Esophagus (tissue), 2 donors: ENCODE results near the gene GLTP. TPM values are rescaled to one million over a fixed set of nuclear protein-coding genes. Genes with fewer than 3 reads are reported as not detected.
"Not testable (repeated sequence)": the region's sequence is repeated elsewhere in the genome, so short reads cannot be mapped to it uniquely, and the experiment has no call there.

ENCODE experiments used
- H3K27ac ChIP-seq, 2 donors: one replicate each; pipeline ENCODE4 v1.5.1; 2013; ENCODE audit warnings: low read depth in 2 of 2, mild to moderate bottlenecking in 2 of 2, inconsistent platforms in 1 of 2, low read length in 1 of 2, moderate library complexity in 1 of 2
- H3K27me3 ChIP-seq, 2 donors: one replicate each; pipeline ENCODE4 v1.6.1; 2013; ENCODE audit warnings: low read length in 2 of 2, control low read depth in 1 of 2, mild to moderate bottlenecking in 1 of 2; ENCODE audit not compliant: insufficient read depth in 2 of 2, control insufficient read depth in 1 of 2
- H3K36me3 ChIP-seq, 2 donors: one replicate each; pipeline ENCODE4 v1.6.1; 2013; ENCODE audit warnings: low read length in 1 of 2; ENCODE audit not compliant: control insufficient read depth in 2 of 2, insufficient read depth in 2 of 2
- H3K4me1 ChIP-seq, 2 donors: one replicate each; pipeline ENCODE4 v1.6.1; 2013; ENCODE audit warnings: low read length in 1 of 2; ENCODE audit not compliant: control insufficient read depth in 2 of 2, insufficient read depth in 2 of 2
- H3K4me3 ChIP-seq, 2 donors: one replicate each; pipeline ENCODE4 v1.5.1; 2013; ENCODE audit warnings: low read length in 2 of 2, mild to moderate bottlenecking in 2 of 2, low read depth in 1 of 2, moderate library complexity in 1 of 2
- H3K9me3 ChIP-seq, 2 donors: one replicate each; pipeline ENCODE4 v1.6.1; 2013; ENCODE audit warnings: mild to moderate bottlenecking in 2 of 2, low read depth in 1 of 2, low read length in 1 of 2, moderate library complexity in 1 of 2; ENCODE audit not compliant: control insufficient read depth in 2 of 2, insufficient read depth in 1 of 2
- WGBS, 2 donors: extraction: QIAGEN DNeasy Blood & Tissue Kit; methylation state at CpG; one replicate each; pipeline ENCODE4 v1.1.7; 2013; 5-methylcytosine and 5-hydroxymethylcytosine counted together
- polyA plus RNA-seq, 2 donors: library from polyadenylated mRNA; stranded (reverse); fragments of 200-250 nt; gene quantifications; one replicate each; pipeline ENCODE4 v1.2.3, GENCODE V29; 2013
- donor health status: healthy with polysubstance abuse.
- donor health status: Bipolar disorder and iron deficiency.

The GLTP gene
- polyA plus RNA-seq, 2 donors = 270 to 383 TPM

DNA sequence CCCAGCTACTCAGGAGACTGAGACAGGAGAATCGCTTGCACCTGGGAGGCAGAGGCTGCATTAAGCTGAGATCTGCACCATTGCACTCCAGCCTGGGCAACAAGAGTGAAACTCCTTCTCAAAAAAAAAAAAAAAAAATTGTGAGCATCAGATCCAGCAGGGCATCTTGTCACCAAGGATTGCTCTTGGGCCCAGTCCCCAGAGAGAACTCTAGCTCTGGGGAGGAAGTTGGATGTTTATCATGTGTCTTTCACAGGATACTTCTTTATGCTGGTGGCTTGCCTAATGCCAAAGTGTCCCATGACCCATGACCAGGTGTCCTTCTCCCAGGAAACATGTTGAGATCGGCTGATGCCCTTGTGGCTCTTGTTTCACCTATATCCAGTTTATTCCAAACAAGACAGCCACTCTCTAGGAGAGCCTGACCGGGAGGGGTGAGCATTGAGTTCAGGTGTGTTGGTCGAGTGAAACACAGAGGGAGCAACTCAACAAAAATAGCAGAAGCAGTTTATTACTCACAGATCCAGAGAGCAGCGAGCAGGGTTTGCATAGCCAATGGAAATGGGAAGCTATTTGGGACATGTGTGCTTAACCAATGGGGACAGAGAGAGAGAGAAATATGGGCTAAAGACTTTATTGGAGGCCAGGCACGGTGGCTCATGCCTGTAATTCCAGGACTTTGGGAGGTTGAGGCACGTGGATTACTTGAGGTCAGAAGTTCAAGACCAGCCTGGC lies 13.1 kb upstream of the GLTP start:
- Histone ChIP-seq H3K4me3 (no peak overlapping the region), H3K36me3 (no peaks in the 10 kb centered on the region), H3K27ac (peak overlapping the region; percentile 54 to 96), H3K9me3 (no peaks in the 10 kb centered on the region), H3K4me1 (peaks cover 0 to 8% of the 10 kb centered on the region in 2 donors), H3K27me3 (no peaks in the 10 kb centered on the region)
- WGBS, 2 donors = 72 to 77% methylated on average over 7 of the region's 7 CpGs

- H3K36me3 ChIP-seq = no peaks in the 10 kb centered on the region
- no peaks in the 10 kb centered on the region for H3K27me3 ChIP-seq
- no peak overlapping the region for H3K4me3 ChIP-seq
- H3K9me3 ChIP-seq = no peaks in the 10 kb centered on the region
- WGBS, 2 donors = 38 to 56% methylated on average over 4 of the region's 4 CpGs
- H3K4me1 ChIP-seq = peaks cover 0 to 8% of the 10 kb centered on the region in 2 donors
- H3K27ac ChIP-seq = peak overlapping the region; percentile 49 to 96
These were observed 12.4 kb upstream of the GLTP start for GRCh38 chr12:109892748-109893147.

DNA sequence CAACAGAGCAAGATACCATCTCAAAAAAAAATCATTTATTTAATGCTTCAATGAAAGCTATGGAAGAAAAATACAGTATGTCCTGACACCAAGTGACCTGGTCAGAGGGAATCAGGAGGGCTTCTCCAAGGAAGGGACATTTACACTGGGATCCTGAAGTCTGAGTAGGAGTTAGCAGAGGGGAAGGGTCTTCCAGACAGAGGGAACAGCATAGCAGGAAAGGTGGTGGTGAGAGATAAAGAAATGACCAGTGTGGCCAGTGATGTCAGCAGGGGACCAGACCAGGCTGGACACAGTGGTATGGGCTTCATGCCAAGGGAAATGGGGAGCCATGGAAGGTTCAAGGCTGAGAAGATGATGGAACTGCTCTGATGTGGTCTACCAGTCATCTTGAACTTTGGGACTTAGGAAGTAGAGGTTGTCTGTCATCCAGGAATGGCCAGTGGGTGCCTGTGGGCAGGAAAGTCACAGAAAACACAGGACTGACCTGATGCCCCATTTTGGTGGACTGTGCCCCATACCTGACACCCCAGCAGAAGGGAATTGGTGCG lies 11.9 kb upstream of the GLTP start:
- H3K36me3 ChIP-seq = no peaks in the 10 kb centered on the region
- H3K27me3 ChIP-seq = no peaks in the 10 kb centered on the region
- no peak overlapping the region for H3K4me3 ChIP-seq
- peaks cover 0 to 8% of the 10 kb centered on the region in 2 donors for H3K4me1 ChIP-seq
- WGBS, 2 donors = 88 to 96% methylated on average over 1 of the region's 1 CpG
- peak overlapping the region; percentile 49 to 96 for H3K27ac ChIP-seq
- no peaks in the 10 kb centered on the region for H3K9me3 ChIP-seq

- WGBS, 2 donors = 83 to 86% methylated on average over 7 of the region's 7 CpGs
- not testable (repeated sequence) for H3K4me3 ChIP-seq, H3K36me3 ChIP-seq, H3K4me1 ChIP-seq, H3K9me3 ChIP-seq, H3K27me3 ChIP-seq
- H3K27ac ChIP-seq = peak overlapping the region in 1 of 2 donors; percentile 63
These were observed 11.4 kb upstream of the GLTP start for GRCh38 chr12:109891731-109892130.

GRCh38 chr12:109890620-109891170 lies 10.4 kb upstream of the GLTP start:
- 79 to 80% methylated on average over 13 of the region's 13 CpGs for WGBS, 2 donors
- H3K4me1 ChIP-seq = peaks cover 0 to 8% of the 10 kb centered on the region in 2 donors
- H3K4me3 ChIP-seq = no peak overlapping the region
- no peaks in the 10 kb centered on the region for H3K36me3 ChIP-seq
- H3K9me3 ChIP-seq = no peaks in the 10 kb centered on the region
- peak overlapping the region in 1 of 2 donors; percentile 78 for H3K27ac ChIP-seq
- no peaks in the 10 kb centered on the region for H3K27me3 ChIP-seq

DNA sequence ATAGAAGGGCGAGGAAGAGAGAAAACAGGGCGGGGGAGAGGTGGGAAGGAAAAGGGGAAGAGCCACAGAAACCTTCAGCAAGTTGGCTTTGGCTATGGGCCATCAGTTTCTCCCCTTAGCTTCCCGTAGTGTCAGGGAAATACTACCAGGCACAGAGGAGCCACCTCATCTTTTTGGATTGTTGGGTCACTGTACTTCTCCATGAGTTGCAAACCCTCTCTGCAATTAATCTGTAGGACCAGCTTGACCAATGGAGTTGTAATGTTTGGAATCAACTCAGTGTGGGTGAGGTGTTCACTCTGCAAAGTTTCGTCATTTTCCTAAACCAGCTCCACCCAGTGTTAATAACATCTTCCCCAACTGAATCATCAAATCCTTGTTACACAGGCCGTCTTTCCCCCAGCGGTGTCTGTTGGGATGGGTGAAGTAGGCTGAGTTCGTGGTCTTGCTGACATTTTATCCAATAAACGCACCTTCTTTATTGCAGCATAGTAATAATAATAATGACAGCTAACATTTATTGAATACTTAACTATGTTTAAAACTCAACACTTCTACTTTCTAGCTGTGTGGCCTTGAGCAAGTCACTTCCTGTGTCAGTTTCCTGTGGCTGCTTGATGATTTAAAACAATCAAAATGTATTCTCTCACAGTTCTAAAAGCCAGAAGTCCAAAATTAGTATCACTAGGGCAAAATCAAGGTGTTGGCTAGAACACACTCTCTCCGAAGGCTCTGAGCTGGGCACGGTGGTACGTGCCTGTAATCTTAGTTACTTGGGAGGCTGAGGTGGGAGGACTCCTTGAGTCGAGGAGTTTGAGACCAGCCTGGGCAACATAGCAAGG lies 8.1 kb upstream of the GLTP start:
- 48 to 53% methylated on average over 12 of the region's 12 CpGs for WGBS, 2 donors

DNA sequence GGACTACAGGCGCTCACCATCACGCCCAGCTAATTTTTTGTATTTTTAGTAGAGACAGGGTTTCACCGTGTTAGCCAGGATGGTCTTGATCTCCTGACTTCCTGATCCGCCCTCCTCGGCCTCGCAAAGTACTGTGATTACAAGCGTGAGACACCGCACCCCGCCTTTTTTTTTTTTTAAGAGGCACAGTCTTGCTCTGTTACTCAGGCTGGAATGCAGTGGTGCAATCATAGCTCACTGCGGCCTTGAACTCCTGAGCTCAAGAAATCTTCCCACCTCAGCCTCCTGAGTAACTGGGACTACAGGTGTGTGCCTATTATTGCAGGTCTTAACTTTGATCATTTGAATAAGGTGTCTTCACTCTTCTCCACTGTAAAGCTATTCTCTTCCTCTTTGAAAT lies 5.3 kb upstream of the GLTP start:
- no peaks in the 10 kb centered on the region for H3K9me3 ChIP-seq
- peaks cover 0 to 7% of the 10 kb centered on the region in 2 donors for H3K4me1 ChIP-seq
- peak overlapping the region; percentile 58 to 90 for H3K27ac ChIP-seq
- H3K36me3 ChIP-seq = no peaks in the 10 kb centered on the region
- H3K27me3 ChIP-seq = no peaks in the 10 kb centered on the region
- WGBS, 2 donors = 76% methylated on average over 10 of the region's 10 CpGs
- H3K4me3 ChIP-seq = no peak overlapping the region

More for the DNA sequence above, 8.1 kb upstream of the GLTP start:
- H3K4me1 ChIP-seq = peaks cover 0 to 9% of the 10 kb centered on the region in 2 donors
- no peaks in the 10 kb centered on the region for H3K36me3 ChIP-seq
- H3K9me3 ChIP-seq = no peaks in the 10 kb centered on the region
- no peak overlapping the region for H3K4me3 ChIP-seq
- peak overlapping the region; percentile 91 to 96 for H3K27ac ChIP-seq
- no peaks in the 10 kb centered on the region for H3K27me3 ChIP-seq

- Histone ChIP-seq H3K4me3 (no peak overlapping the region), H3K4me1 (peaks cover 0 to 5% of the 10 kb centered on the region in 2 donors), H3K36me3 (no peaks in the 10 kb centered on the region), H3K9me3 (no peaks in the 10 kb centered on the region), H3K27ac (peak overlapping the region; percentile 72 to 94), H3K27me3 (no peaks in the 10 kb centered on the region)
- 57% methylated on average over 4 of the region's 4 CpGs for WGBS, 2 donors
These were observed 3.1 kb upstream of the GLTP start for GRCh38 chr12:109883461-109883860.

GRCh38 chr12:109881752-109882151 lies 1.4 kb upstream of the GLTP start:
- Histone ChIP-seq H3K27ac (peak overlapping the region; percentile 71 to 94), H3K4me1 (peaks cover 0 to 12% of the 10 kb centered on the region in 2 donors)

More at GRCh38 chr12:109881752-109882151, 1.4 kb upstream of the GLTP start:
- no peaks in the 10 kb centered on the region for H3K9me3 ChIP-seq
- 80 to 82% methylated on average over 2 of the region's 2 CpGs for WGBS, 2 donors
- no peak overlapping the region for H3K4me3 ChIP-seq
- no peaks in the 10 kb centered on the region for H3K27me3 ChIP-seq
- H3K36me3 ChIP-seq = no peaks in the 10 kb centered on the region
